Endothelial cell (in vitro differentiated cells): ENCODE measurements around the gene ZNF580. TPM values are rescaled to one million over a fixed set of nuclear protein-coding genes. Genes with fewer than 3 reads are reported as not detected.
A peak's percentile ranks its signal among the peaks of the same experiment; 100 is the strongest.

Source experiments
- DNase-seq: peaks from one replicate; pipeline ENCODE4 v3.0.0; 2021; ENCODE audit warnings: low spot score
- H3K27ac Mint-ChIP-seq: one replicate; pipeline ENCODE4 v1.8.0; 2021; ENCODE audit warnings: mixed read lengths, inconsistent platforms; ENCODE audit not compliant: unreplicated experiment
- H3K27me3 Mint-ChIP-seq: one replicate; pipeline ENCODE4 v1.8.0; 2021; ENCODE audit warnings: mild to moderate bottlenecking, moderate library complexity, mixed read lengths, inconsistent platforms; ENCODE audit not compliant: unreplicated experiment
- H3K36me3 Mint-ChIP-seq: one replicate; pipeline ENCODE4 v1.8.0; 2021; ENCODE audit warnings: mild to moderate bottlenecking, low read depth, mixed read lengths, inconsistent platforms; ENCODE audit not compliant: unreplicated experiment
- H3K4me1 Mint-ChIP-seq: one replicate; pipeline ENCODE4 v1.8.0; 2021; ENCODE audit warnings: mild to moderate bottlenecking, mixed read lengths, inconsistent platforms; ENCODE audit not compliant: unreplicated experiment
- H3K4me3 Mint-ChIP-seq: one replicate; pipeline ENCODE4 v1.8.0; 2021; ENCODE audit warnings: mild to moderate bottlenecking, mixed read lengths, inconsistent platforms; ENCODE audit not compliant: unreplicated experiment
- H3K9me3 Mint-ChIP-seq: one replicate; pipeline ENCODE4 v1.8.0; 2021; ENCODE audit warnings: mixed read lengths, inconsistent platforms; ENCODE audit not compliant: unreplicated experiment
- total RNA-seq: library from RNA; stranded (reverse); fragmentation: NEBNext Ultra II Directional; extraction: Animal tissue kit (Norgen Biotek cat#: 25700); gene quantifications from one replicate; pipeline ENCODE4 v1.2.1, GENCODE V29; 2021; ENCODE audit not compliant: unreplicated experiment
- TF ChIP-seq, protein P1 (sequence below): fragments of 200-600 bp; sonication (generic); IDR thresholded peaks from one replicate; pipeline ENCODE4 v1.5.0; 2021; ENCODE audit warnings: antibody characterized with exemption; ENCODE audit not compliant: unreplicated experiment

ZNF580 gene
- total RNA-seq, 1 donor from 2014 or later = 34.0 TPM

DNA sequence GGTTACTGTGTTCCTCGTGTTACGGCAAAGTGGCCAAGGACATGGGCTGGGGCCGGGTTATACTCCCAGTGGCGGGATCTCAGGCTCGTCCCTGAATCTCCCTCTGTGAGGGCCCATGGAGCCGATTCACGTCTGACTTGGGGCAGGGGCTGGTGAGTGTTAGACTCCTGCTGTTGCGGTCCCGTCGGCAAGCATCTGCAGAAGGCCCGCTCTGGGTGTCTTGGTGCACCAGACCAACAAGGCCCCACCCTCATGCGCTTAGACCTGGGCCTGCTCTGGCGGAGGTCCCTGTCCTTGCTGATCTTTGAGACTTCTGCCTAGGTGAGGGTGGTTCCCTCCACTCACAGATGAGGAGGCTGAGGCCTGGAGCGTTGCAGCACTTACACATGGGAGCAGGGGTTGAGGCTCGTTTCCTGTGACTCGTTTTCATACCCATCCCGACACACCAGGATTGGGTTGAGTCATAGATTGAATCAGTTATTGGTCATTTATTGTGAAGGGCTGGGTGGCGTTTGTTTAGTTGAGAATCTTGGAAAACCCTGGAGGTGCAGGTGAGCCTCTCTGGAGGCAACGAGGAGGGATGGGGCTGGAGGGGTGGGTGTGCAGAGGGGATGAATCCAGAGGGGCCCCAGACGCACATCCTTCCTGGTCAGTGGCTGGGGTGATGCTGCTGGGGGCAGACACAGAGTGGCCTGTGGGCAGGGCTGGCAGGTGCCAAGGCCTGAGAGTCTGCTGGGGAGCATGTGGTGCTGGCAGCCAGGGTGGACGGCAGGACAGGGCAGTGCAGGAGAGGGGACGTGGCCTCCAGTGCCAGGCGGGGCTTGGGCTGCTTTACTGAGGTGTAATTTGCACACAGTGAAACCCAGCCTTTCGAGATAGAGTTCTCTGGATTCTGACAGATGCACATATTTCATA lies 38.8 kb downstream of the ZNF580 start:
- DNase-seq = no peak
- peak overlapping the region; percentile 72 for H3K27ac Mint-ChIP-seq
- peaks cover 38% of the 10 kb centered on the region for H3K36me3 Mint-ChIP-seq
- H3K9me3 Mint-ChIP-seq = no peaks in the 10 kb centered on the region
- H3K4me1 Mint-ChIP-seq = peaks cover 45% of the 10 kb centered on the region
- peak overlapping the region; percentile 83 for H3K4me3 Mint-ChIP-seq
- TF ChIP-seq, protein P1, sequence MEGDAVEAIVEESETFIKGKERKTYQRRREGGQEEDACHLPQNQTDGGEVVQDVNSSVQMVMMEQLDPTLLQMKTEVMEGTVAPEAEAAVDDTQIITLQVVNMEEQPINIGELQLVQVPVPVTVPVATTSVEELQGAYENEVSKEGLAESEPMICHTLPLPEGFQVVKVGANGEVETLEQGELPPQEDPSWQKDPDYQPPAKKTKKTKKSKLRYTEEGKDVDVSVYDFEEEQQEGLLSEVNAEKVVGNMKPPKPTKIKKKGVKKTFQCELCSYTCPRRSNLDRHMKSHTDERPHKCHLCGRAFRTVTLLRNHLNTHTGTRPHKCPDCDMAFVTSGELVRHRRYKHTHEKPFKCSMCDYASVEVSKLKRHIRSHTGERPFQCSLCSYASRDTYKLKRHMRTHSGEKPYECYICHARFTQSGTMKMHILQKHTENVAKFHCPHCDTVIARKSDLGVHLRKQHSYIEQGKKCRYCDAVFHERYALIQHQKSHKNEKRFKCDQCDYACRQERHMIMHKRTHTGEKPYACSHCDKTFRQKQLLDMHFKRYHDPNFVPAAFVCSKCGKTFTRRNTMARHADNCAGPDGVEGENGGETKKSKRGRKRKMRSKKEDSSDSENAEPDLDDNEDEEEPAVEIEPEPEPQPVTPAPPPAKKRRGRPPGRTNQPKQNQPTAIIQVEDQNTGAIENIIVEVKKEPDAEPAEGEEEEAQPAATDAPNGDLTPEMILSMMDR = no peak
- H3K27me3 Mint-ChIP-seq = peaks cover 23% of the 10 kb centered on the region

DNA sequence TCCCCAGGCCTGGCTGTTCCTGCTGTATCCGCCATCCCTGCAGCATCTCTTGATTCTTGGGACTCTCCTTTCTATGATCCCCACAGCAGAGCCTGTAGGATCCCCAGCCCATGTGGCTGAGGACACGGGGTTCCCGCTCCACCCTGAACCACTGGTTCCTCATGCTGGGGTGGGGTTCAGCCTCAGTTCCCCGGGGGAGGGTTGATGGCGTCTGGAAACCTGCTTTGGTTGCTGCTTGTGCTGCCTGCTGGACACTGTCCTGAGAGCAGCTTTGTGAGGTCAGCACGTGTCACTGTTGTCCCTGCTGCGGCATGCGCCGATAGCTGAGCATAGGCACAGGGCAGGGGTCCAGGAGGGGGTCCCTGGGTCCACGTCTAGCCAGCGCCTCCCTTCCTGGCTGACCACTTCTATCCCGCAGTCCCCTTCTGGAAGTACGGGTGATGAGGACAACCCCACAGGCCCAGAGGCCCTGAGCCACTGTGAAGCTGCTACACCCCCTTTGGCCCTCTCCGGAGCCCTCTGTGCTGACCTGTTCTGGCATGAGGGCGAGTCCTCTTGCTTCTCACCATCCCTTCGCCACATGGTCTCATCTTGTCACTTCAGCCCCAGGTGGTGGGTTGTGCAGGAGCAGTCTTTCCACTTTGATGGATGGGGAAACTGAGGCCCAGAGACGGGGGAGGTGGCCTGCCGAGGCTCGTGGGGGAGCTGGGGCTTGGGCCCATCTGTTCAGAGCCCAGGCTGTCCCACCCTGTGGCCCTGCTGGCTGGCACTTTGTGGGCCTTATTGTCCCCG lies 39.7 kb downstream of the ZNF580 start:
- H3K4me1 Mint-ChIP-seq = peaks cover 45% of the 10 kb centered on the region
- no peak overlapping the region for H3K27ac Mint-ChIP-seq
- TF ChIP-seq, protein P1 = no peak
- no peak for DNase-seq
- H3K36me3 Mint-ChIP-seq = peaks cover 38% of the 10 kb centered on the region
- no peaks in the 10 kb centered on the region for H3K9me3 Mint-ChIP-seq
- peak overlapping the region; percentile 83 for H3K4me3 Mint-ChIP-seq
- H3K27me3 Mint-ChIP-seq = peaks cover 21% of the 10 kb centered on the region

DNA sequence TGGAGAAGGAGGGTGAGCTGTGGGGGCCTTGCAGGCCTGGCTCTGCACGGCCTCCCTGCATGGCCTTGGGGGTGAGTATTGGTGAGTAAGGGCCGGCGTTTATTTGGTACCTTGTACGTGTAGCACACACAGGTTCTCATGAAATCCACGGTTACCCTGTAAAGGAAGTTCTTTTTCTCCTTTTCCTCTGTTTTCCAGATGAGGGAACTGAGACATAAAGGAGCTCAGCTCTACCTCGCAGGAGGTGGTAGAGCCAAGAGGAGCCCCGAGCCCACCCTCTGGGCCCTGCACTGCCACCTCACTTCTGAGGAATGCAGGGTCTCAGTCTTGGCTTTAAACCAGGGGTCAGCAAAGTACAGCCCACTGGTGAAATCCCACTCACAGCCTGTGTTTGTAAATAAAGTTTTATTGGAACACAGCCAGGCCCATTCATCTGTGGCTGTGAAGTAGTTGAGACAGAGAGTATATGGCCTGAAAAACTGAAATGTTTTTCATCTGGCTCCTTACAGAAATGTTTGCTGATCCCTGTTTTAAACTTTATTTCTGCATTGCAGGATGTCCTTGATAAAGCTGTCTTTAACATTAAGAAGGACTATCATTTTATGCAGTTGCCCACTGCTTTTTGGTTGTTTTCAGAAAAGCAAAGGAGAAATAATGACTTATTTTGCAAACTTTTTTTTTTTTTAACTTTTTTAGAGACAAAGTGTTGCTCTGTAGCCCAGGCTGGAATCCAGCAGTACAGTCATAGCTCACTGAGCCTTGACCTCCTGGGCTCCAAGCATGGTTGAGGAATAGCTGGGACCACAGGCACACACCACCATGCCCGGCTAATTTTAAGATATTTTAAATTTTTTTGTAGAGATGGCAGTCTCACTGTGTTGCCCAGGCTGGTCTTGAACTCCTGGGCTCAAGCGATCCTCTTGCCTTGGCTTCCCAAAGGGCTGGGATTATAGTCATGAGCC lies 40.6 kb downstream of the ZNF580 start:
- Mint-ChIP-seq H3K4me3 (peak overlapping the region; percentile 47), H3K27ac (no peak overlapping the region), H3K36me3 (peaks cover 41% of the 10 kb centered on the region), H3K4me1 (peaks cover 38% of the 10 kb centered on the region), H3K9me3 (no peaks in the 10 kb centered on the region), H3K27me3 (peaks cover 14% of the 10 kb centered on the region)
- no peak for DNase-seq
- TF ChIP-seq, protein P1 = no peak

DNA sequence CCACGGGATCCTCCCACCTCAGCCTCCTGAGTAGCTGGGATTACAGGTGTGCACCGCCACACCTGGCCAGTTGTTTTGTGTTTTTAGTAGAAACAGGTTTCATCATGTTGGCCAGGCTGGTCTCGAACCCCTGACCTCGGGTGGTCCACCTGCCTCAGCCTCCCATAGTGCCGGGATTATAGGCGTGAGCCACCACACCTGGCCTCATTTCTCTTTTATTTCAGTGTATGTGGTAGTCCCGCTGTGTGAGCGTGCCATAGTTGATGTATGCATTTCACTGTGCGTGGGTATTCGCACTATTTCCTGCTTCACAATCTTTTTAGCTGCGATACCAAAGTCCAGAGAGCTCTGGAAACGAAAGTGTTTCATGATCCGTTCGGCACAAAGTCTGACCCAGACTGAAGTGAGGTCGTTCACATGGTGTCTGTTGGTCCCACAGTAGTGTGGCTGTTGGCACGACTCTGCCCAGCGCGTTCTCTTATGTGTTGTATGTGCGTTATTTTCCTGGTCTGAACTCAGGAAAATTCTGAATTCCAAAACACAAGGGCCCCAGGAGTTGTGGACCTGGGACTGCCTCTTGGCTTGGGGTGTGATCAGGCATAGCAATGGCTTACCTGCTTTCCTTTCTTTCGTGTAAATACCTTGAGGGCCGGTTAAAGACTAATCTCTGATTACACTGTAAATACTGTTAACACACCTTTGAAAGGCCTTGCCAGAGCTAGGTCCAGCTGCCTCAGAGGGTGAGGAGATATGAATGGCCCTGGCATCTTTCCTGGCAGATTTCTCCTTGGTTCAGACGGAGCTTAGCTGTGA lies 42.9 kb downstream of the ZNF580 start:
- peaks cover 9% of the 10 kb centered on the region for H3K27me3 Mint-ChIP-seq
- peaks cover 27% of the 10 kb centered on the region for H3K36me3 Mint-ChIP-seq
- no peak overlapping the region for H3K27ac Mint-ChIP-seq
- no peak overlapping the region for H3K4me3 Mint-ChIP-seq
- H3K9me3 Mint-ChIP-seq = no peaks in the 10 kb centered on the region
- no peak for DNase-seq
- H3K4me1 Mint-ChIP-seq = peaks cover 15% of the 10 kb centered on the region
- TF ChIP-seq, protein P1 = no peak
